Thyroid gland (tissue), 4 donors: ENCODE measurements around the gene CMPK1. TPM values are rescaled to one million over a fixed set of nuclear protein-coding genes. Genes with fewer than 3 reads are reported as not detected.

Experiments
- DNase-seq, 2 donors: peaks; one replicate each; pipeline ENCODE4 v3.0.0-alpha.2; 2019
- H3K27ac ChIP-seq, 3 donors: fragments of 200-600 bp; sonication (generic); 1 replicate in 2 of 3; 2 replicates in 1 of 3; pipeline ENCODE4 v1.5.1; 2016 to 2019; ENCODE audit warnings: mild to moderate bottlenecking in 1 of 3, moderate library complexity in 1 of 3
- H3K27me3 ChIP-seq: fragments of 200-600 bp; sonication (generic); one replicate; pipeline ENCODE4 v1.5.1; 2019
- H3K36me3 ChIP-seq, 2 donors: fragments of 200-600 bp; sonication (generic); one replicate each; pipeline ENCODE4 v1.5.1; 2016 to 2019
- H3K4me1 ChIP-seq, 2 donors: fragments of 200-600 bp; sonication (generic); one replicate each; pipeline ENCODE4 v1.5.1; 2017 to 2019
- H3K4me3 ChIP-seq, 3 donors: fragments of 200-600 bp; sonication (generic); replicated peaks in 1 of 3; 1 replicate in 2 of 3; 2 replicates in 1 of 3; pipeline ENCODE4 v1.5.1; 2016; ENCODE audit warnings: mild to moderate bottlenecking in 1 of 3
- H3K9me3 ChIP-seq: fragments of 200-600 bp; sonication (generic); one replicate; pipeline ENCODE4 v1.5.1; 2017
- POLR2A ChIP-seq, 2 donors: fragments of 450-650 bp; IDR thresholded peaks; one replicate each; pipeline ENCODE4 v1.6.1; 2017; ENCODE audit warnings: antibody characterized with exemption in 2 of 2, mild to moderate bottlenecking in 2 of 2, moderate library complexity in 1 of 2
- WGBS, 2 donors: methylation state at CpG; one replicate each; pipeline ENCODE4 v1.1.5; 2017; 5-methylcytosine and 5-hydroxymethylcytosine counted together
- intact Hi-C: fragments of 100-400 bp; cut with DNase I; formaldehyde crosslinking; loops from one replicate; pipeline ENCODE4 v1.15.1; 2023
- total RNA-seq, 4 donors: library from RNA; depleted of rRNA; stranded (reverse); fragments of >200 nt; gene quantifications; one replicate each; pipeline ENCODE4 v1.2.3, GENCODE V29; 2016
- TF ChIP-seq, protein P1 (sequence below), 6 experiments: fragments of 200-600 bp in 3 of 6; fragments of 450-650 bp in 3 of 6; sonication (generic) in 3 of 6; IDR thresholded peaks; one replicate each; pipeline ENCODE4 v1.5.1; 2016 to 2019; ENCODE audit warnings: antibody characterized with exemption in 6 of 6, mild to moderate bottlenecking in 2 of 6, inconsistent platforms in 1 of 6, moderate library complexity in 1 of 6

Gene CMPK1
- total RNA-seq, 4 donors from 2014 or later, result 122 to 147 (median 134) TPM

DNA sequence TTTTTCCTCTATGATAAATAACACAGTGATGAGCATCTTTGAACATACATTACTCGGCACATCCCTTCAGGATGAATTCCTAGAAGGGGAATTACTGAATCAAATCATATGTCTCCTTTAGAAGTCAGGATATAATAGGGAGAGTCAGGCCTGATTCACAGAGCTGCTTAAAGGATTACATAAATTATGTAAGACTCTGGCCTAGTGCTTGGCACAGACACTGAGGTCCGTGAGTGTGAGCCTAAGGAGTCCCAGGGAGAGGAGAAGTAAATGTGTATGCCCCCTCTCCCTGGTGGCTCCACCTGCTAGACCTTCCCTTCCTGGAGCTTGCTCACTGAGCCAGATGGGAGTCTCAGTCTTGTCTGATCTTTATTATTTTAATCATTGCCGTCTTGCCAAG lies 73.9 kb downstream of the CMPK1 start:
- H3K4me3 ChIP-seq, result no peak overlapping the region
- no peaks in the 10 kb centered on the region for H3K9me3 ChIP-seq
- WGBS, 2 donors, result 82 to 87% methylated on average over 3 of the region's 3 CpGs
- H3K27ac ChIP-seq, result no peak overlapping the region
- no peaks in the 10 kb centered on the region for H3K36me3 ChIP-seq
- no peak for DNase-seq
- no peaks in the 10 kb centered on the region for H3K27me3 ChIP-seq
- no peaks in the 10 kb centered on the region for H3K4me1 ChIP-seq
- TF ChIP-seq, protein P1, sequence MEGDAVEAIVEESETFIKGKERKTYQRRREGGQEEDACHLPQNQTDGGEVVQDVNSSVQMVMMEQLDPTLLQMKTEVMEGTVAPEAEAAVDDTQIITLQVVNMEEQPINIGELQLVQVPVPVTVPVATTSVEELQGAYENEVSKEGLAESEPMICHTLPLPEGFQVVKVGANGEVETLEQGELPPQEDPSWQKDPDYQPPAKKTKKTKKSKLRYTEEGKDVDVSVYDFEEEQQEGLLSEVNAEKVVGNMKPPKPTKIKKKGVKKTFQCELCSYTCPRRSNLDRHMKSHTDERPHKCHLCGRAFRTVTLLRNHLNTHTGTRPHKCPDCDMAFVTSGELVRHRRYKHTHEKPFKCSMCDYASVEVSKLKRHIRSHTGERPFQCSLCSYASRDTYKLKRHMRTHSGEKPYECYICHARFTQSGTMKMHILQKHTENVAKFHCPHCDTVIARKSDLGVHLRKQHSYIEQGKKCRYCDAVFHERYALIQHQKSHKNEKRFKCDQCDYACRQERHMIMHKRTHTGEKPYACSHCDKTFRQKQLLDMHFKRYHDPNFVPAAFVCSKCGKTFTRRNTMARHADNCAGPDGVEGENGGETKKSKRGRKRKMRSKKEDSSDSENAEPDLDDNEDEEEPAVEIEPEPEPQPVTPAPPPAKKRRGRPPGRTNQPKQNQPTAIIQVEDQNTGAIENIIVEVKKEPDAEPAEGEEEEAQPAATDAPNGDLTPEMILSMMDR (IDR thresholded peaks at IDR 0.05), result no peak
- intact Hi-C loops, result no loop called here

DNA sequence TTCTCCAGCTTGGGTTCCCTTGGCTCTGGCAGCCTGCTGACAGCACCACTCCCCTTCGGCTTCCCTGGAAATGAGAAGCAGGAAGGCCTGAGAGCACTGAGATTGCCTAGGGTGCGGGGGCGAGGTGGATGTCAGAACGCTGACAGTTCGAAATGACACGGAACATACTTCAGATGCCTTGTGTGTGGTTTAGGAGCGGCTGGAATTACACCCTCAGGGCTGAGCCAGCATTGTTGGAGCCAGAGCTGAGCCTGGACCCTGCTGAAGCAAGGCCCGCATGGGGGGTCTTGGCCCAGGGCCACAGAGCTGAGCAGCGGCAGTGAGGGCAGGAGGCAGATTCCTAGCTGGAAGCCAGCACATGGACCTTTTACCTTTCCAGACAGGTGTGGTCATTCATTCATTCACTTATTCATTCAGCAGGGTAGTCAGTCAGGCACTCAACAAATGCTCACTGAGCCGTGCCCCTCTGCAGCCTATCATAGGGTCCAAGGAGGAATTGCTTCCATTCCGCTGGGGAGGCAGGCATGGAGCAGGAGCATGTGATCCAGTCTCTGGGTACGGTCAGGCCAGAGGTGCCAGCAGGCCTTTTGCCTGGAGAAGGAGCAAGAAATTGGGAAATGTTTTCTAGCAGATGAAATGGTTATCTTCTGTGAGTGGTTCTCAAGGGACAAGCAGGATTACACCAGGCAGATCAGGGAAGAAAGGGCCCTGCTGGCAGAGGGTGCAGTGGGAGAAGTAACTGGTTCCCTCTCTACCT lies 75.9 kb downstream of the CMPK1 start:
- Histone ChIP-seq H3K36me3 (no peaks in the 10 kb centered on the region), H3K4me3 (no peak overlapping the region), H3K27ac (no peak overlapping the region), H3K4me1 (no peaks in the 10 kb centered on the region), H3K27me3 (no peaks in the 10 kb centered on the region), H3K9me3 (no peaks in the 10 kb centered on the region)
- no peak for TF ChIP-seq POLR2A (IDR thresholded peaks at IDR 0.05)
- TF ChIP-seq, protein P1 (IDR thresholded peaks at IDR 0.05), result no peak
- no peak for DNase-seq
- intact Hi-C loops, result no loop called here
- 78 to 80% methylated on average over 10 to 12 of the region's 12 CpGs for WGBS, 2 donors

DNA sequence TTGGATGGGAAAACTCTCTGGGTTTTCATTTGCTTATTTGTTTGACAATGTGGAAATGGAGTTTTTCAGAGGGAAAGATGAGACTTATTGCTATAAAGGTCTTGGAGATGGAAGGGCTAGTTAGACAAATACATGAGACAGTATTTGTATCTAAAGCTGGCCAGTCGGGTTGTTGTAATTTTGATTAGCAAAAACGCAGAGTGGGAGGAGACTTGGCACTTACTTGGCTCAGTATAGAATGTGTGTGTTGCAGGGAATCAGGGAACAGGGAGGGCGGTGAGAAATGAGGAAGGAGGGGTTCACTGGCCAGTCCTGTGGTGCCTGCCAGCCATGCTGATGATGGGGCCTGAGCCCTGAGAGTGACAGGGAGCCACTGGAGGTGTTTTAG lies 76.5 kb downstream of the CMPK1 start:
- no peak overlapping the region for H3K27ac ChIP-seq
- no peak for DNase-seq
- H3K4me3 ChIP-seq, result no peak overlapping the region
- WGBS, 2 donors, result 65 to 67% methylated on average over 3 of the region's 3 CpGs
- intact Hi-C loops, result no loop called here
- no peaks in the 10 kb centered on the region for H3K27me3 ChIP-seq
- no peaks in the 10 kb centered on the region for H3K9me3 ChIP-seq
- H3K4me1 ChIP-seq, result no peaks in the 10 kb centered on the region
- no peaks in the 10 kb centered on the region for H3K36me3 ChIP-seq
- TF ChIP-seq, protein P1 (IDR thresholded peaks at IDR 0.05), result no peak
- no peak for TF ChIP-seq POLR2A (IDR thresholded peaks at IDR 0.05)

DNA sequence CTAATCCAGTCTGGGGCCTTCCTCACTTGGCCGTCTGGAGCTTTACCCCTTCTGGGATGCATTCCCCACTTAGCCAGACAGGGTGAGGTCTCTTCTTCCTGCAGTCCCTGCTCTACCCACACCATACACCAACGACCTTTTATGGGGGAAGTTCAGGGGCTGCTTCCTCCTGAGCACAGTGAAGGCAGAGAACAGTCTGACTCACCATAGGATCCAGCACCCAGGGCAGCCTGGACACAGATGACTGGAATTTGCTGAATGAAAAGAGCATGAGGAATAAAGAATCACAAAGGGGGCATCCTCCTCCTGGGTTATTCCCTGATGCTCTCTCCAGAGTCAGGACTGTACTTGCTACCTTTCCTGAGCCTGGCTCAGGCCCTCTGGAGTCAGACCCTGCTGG lies 77.8 kb downstream of the CMPK1 start:
- H3K27me3 ChIP-seq, result no peaks in the 10 kb centered on the region
- WGBS, 2 donors, result 60 to 100% methylated on average over 1 to 2 of the region's 2 CpGs
- no peak for DNase-seq
- no peak overlapping the region for H3K4me3 ChIP-seq
- intact Hi-C loops, result no loop called here
- TF ChIP-seq, protein P1 (IDR thresholded peaks at IDR 0.05), result no peak
- no peak for TF ChIP-seq POLR2A (IDR thresholded peaks at IDR 0.05)
- H3K36me3 ChIP-seq, result no peaks in the 10 kb centered on the region
- H3K4me1 ChIP-seq, result no peaks in the 10 kb centered on the region
- H3K9me3 ChIP-seq, result no peaks in the 10 kb centered on the region
- H3K27ac ChIP-seq, result no peak overlapping the region

DNA sequence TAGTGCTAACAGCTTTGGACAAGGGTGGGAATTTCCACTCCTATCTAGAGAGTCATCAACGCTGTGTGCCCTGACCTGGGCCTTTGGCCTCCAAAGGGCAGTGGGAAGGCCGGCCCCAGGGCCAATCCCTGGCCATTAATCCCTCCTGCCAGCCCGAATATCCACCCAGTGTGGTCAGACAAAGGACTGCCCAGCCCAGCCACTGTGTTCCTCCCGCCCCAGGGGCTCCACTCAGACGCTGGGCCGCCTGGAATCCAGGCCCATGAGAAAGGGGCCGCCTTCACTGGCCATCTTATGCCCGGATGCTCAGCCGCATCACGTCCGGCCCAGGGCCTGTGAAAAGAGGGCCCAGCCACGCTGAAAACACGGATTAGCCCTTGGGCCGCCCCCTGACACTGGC lies 78.8 kb downstream of the CMPK1 start:
- H3K36me3 ChIP-seq, result no peaks in the 10 kb centered on the region
- intact Hi-C loops, result no loop called here
- no peak overlapping the region for H3K4me3 ChIP-seq
- no peak overlapping the region for H3K27ac ChIP-seq
- no peak for DNase-seq
- no peak for TF ChIP-seq POLR2A (IDR thresholded peaks at IDR 0.05)
- TF ChIP-seq, protein P1 (IDR thresholded peaks at IDR 0.05), result no peak
- H3K27me3 ChIP-seq, result peaks cover 3% of the 10 kb centered on the region
- WGBS, 2 donors, result 80 to 94% methylated on average over 11 to 14 of the region's 14 CpGs
- H3K9me3 ChIP-seq, result no peaks in the 10 kb centered on the region
- H3K4me1 ChIP-seq, result no peaks in the 10 kb centered on the region
